Measurements from ENCODE around the gene AXL. TPM values are rescaled to one million over a fixed set of nuclear protein-coding genes. Genes with fewer than 3 reads are reported as not detected.

Gene AXL

GRCh38 chr19:41311072-41311471 is 92.0 kb downstream of the AXL start:
- no peak overlapping the region for H2AFZ ChIP-seq (ENCODE audit: low read length)
- peaks cover 0 to 8% of the 10 kb centered on the region in 2 donors for H3K4me1 ChIP-seq (ENCODE audit: control insufficient read depth in 2 of 2, insufficient read depth in 1 of 2, low read depth in 1 of 2, low read length in 2 of 2)
- no peak overlapping the region for H3K23ac ChIP-seq (ENCODE audit: low read depth, low read length, poor library complexity)
- peaks cover 16 to 64% of the 10 kb centered on the region in 2 donors for H3K36me3 ChIP-seq (replicated peaks in 1 of 2; ENCODE audit: control insufficient read depth in 2 of 2, insufficient read depth in 2 of 2, low read length in 2 of 2)
- no peak for DNase-seq (ENCODE audit: low spot score)
- H3K4me3 ChIP-seq (ENCODE audit: low read length in 2 of 2): peak overlapping the region in 1 of 2 donors; percentile 54
- no peak overlapping the region for H4K91ac ChIP-seq (ENCODE audit: low read depth, low read length, poor library complexity)
- H3K79me1 ChIP-seq (ENCODE audit: low read depth, low read length): peaks cover 2% of the 10 kb centered on the region
- WGBS, 2 donors (ENCODE audit: extremely low coverage in 2 of 2, insufficient read length in 2 of 2, insufficient replicate concordance in 1 of 2): no CpG with 5 or more reads among the region's 5 CpGs
- no peak overlapping the region for H3K9ac ChIP-seq (ENCODE audit: low read depth, low read length, poor library complexity)
- no peak overlapping the region for H3K27ac ChIP-seq (replicated peaks; ENCODE audit: low read length)
- H3K4me2 ChIP-seq (ENCODE audit: insufficient read depth, low read length, poor library complexity, severe bottlenecking): no peak overlapping the region
- H4K8ac ChIP-seq (ENCODE audit: low read depth, low read length): no peak overlapping the region
- H3K14ac ChIP-seq (ENCODE audit: low read length): no peak overlapping the region
- H3K9me3 ChIP-seq (replicated peaks in 1 of 2; ENCODE audit: control insufficient read depth in 2 of 2, insufficient read depth in 1 of 2, low read depth in 1 of 2, low read length in 2 of 2): no peaks in the 10 kb centered on the region
- H2BK5ac ChIP-seq (ENCODE audit: low read length): no peak overlapping the region
- H2BK120ac ChIP-seq (ENCODE audit: low read depth, low read length): no peak overlapping the region
- no peak overlapping the region for H2BK15ac ChIP-seq (ENCODE audit: low read length)
- H3K27me3 ChIP-seq (ENCODE audit: control insufficient read depth in 3 of 3, insufficient read depth in 3 of 3, low read depth in 1 of 3, low read length in 3 of 3): no peaks in the 10 kb centered on the region
- no peak overlapping the region for H2BK12ac ChIP-seq (ENCODE audit: low read length)
- H3K18ac ChIP-seq (ENCODE audit: low read length): no peak overlapping the region
- no peak overlapping the region for H3K4ac ChIP-seq (ENCODE audit: low read length)
- no peak overlapping the region for H2AK5ac ChIP-seq (ENCODE audit: low read depth, low read length)

Small RNA genes lying within 50 kb of the gene (small RNA-seq; reads per million reads assigned to genes)
- not detected for gene RN7SL34P (ENCODE audit: insufficient read depth)

Data from neuronal stem cell (in vitro differentiated cells).